Activated CD4-positive, alpha-beta T cell treated with anti-CD3 and anti-CD28 coated beads, Interleukin-10, Interleukin-2, amounts not matched to agents 100 ng/mL and 50 ng/mL, durations not matched to agents 16 hours and 8 hours (primary cell): Measurements from ENCODE around the gene PRELID1.
"Not testable (repeated sequence)": the region's sequence is repeated elsewhere in the genome, so short reads cannot be mapped to it uniquely, and the experiment has no call there.

Experiments used
- DNase-seq: peaks from one replicate; pipeline ENCODE4 v3.0.0-alpha.2; 2020

PRELID1 gene

DNA sequence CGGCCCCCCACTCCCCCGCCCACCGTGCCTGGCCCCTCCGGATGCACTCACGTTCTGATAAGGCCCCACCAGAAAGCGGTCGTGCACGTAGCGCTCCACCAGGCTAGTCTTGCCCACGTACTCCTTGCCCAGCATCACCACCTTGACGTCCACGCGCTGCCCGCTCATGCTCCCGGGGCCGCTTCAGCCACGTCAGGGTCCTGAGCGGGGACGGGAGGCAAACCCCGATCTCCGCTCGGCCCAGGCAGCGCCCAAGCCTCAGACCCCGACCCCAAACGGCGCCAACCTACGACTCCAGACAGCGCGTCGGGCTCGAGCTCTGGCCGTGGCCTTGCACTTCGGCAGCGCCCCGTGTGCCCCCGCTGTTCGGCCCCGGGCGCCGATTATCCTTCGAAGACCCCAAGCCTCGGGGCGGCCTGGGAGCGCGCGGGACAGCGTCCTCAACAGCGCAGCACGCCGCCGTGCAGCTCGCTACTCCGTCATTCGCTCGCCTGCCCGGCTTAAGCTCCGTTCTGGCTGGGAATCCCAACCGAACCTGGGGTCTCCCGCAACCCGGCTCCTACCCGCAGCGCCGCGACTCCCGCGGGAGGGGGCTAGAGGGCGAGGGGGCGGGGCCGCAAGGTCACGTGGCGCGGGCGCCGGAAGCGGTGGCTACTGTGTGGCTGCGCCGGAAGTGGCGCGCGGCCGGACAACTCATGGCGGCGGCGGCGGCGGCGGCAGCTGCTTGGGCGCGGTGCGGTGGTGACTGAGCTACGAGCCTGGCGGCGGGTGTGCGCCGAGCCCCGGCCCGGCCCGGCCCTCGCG is at the start of gene PRELID1, which contains the start of gene RAB24:
PRELID1 (plus strand) TSS at position 679 of the 804 bp plus-strand sequence. CDS start 187 bp downstream, outside the sequence.
RAB24 (minus strand) TSS at position 599 of the 804 bp plus-strand sequence; CDS start at position 168, 431 bp downstream.
- DNase-seq: peak; percentile 92

DNA sequence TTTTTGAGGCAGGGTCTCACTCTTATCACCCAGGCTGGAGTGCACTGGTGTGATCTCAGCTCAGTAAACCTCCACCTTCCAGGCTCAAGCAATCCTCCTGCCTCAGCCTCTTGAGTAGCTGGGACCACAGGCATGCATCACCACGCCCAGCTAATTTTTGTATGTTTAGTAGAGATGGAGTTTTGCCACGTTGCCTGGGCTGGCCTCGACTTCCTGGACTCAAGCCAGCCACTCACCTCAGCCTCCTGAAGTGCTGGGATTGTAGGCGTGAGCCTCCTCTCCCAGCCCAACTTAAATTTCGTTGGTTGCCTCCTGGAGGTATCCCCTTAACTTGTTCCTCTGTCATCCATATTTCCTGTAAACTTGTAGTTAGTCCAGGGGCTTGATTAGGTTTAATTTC is 47.3 kb upstream of the PRELID1 start:
- no peak for DNase-seq

DNA sequence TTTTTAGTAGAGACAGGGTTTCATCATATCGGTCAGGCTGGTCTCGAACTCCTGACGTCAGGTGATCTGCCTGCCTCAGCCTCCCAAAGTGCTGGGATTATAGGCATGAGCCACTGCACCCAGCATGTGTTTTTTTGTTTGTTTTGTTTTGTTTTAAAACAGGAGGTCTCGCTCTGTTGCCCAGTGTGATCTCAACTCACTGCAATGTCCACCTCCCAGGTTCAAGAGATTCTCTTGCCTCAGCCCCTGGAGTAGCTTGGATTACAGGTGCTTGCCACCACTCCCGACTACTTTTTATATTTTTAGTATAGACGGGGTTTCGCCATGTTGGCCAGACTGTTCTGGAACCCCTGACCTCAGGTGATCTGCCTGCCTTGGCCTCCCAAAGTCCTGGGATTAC is 44.9 kb upstream of the PRELID1 start:
- not testable (repeated sequence) for DNase-seq

DNA sequence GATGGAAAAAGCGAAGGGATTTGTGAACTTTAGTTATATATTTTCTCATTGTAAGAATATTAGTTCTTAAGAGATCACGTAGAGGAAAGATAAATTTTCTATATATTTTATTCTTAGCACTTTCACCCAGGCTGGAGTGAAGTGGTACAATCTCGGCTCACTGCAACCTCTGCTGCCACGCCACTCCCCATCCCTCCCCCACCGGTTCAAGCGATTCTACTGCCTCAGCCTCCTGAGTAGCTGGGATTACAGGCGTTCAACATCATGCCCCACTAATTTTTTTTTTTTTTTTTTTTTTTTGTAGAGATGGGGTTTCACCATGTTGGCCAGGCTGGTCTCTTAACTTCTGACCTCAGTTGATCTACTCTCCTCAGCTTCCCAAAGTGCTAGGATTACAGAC is 42.6 kb upstream of the PRELID1 start:
- DNase-seq: no peak

- DNase-seq: no peak
These were observed 42.1 kb upstream of the PRELID1 start for GRCh38 chr5:177261510-177261909.

- DNase-seq: no peak
These were observed 39.4 kb upstream of the PRELID1 start for GRCh38 chr5:177264178-177264577.

DNA sequence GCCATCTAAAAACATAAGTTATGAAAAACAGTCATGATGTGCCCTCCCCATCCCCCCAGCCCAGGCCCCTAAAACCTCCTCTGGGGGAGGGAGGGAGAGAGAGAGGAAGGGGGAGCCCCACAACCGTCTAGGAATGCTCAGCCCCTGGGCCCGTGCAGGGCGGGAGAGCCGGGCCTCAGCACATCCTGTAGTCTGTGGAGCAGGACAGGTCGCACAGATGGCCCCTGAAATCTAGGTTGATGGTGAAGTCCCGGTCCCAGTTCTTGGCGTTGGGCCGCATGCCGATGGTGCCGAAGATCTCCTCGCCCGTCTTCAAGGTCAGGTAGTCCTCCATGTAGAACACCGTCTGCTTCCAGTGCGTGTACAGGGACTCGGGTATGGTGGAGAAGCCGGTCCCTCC is 38.2 kb upstream of the PRELID1 start:
- DNase-seq: no peak

GRCh38 chr5:177269232-177269895 is 34.2 kb upstream of the PRELID1 start:
- DNase-seq: no peak

- DNase-seq: no peak
These were observed 33.6 kb upstream of the PRELID1 start for GRCh38 chr5:177269976-177270375.

GRCh38 chr5:177270653-177271052 is 32.9 kb upstream of the PRELID1 start:
- no peak for DNase-seq

DNA sequence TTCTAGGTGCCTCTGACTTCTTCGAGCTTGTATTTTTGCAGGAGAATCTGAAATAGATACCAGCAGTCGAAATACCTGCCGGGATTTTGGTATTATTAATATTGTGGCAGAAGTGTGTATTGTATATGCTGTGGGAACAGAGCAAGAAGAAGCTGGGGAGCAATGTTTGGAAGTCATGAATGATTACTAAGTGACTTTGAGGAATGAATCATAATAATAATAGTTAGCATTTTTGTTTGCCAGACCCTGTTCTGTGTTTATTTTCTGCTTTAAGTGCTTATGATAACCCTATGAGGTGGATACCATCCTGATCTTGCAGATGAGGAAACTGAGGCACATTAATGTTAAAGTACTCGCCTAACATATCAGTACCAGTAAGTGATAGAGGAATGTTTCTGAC is 32.5 kb upstream of the PRELID1 start:
- no peak for DNase-seq

- no peak for DNase-seq
These were observed 27.7 kb upstream of the PRELID1 start for GRCh38 chr5:177275883-177276282.

DNA sequence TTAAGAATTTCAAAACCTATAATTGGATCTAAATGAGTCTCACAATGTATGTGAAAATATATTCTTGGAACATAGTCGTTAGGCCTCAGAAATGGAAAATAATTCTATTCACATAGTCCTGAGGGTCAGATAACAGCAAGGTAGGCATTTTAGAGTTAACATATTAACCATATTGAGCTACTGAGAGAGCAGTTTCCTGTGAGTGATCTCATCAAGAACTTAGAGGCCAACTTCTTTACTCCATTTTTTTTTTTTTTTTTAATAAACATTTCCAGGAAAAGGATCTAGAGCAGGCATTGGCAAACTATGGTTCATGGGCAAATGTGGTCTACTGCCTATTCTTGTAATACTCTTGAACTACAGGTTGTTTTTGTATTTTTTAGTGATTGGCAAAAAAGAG is 26.7 kb upstream of the PRELID1 start:
- DNase-seq: no peak

GRCh38 chr5:177288191-177288590 is 15.4 kb upstream of the PRELID1 start:
- DNase-seq: no peak

DNA sequence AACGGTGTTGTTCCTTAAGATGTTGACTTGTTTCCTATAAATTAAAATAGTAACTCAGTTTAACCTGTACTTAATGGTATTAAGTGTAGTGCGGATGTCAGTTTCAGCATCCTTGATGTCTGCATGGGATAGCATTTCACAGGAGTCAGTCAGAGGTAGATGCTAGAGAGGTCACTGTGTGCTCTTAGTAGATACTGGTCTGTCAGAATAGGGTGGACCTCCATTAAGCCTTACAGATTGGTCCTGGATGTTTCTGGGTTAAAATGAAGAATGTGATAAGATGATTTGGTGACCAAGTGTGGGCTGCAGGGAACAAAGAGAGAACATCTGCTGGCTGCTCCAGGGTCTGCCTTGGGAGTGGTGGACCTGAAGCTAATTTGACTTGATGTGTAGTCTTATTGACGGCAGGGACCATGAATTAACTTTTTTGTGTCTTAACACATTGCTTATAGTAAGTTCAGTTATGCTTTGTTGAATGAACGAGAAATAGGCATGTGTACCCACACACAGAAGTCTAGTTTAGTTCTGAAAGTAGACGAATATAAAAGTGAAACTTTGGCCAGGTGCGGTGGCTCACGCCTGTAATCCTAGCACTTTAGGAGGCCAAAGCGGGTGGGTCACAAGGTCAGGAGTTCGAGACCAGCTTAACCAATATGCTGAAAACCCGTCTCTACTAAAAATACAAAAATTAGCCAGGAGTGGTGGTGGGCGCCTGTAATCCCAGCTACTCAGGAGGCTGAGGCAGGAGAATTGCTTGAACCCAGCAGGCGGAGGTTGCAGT is 12.6 kb upstream of the PRELID1 start:
- DNase-seq: no peak

DNA sequence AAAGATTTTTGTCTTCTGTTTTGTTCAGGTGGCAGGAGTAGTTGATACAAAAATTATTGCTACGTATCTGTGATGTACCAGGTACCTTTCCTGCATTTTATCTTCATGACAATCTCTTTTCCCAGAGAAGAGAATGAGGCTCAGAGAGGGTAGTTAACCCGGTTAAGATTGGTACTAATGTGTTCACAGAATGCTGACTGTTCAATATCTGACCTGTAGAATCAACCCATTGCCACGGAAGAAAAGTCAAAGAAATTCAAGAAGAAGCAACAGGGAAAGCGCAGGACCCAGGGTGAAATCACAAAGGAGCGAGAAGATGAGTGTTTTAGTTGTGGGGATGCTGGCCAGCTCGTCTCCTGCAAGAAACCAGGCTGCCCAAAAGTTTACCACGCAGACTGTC is 11.9 kb upstream of the PRELID1 start:
- DNase-seq: no peak

DNA sequence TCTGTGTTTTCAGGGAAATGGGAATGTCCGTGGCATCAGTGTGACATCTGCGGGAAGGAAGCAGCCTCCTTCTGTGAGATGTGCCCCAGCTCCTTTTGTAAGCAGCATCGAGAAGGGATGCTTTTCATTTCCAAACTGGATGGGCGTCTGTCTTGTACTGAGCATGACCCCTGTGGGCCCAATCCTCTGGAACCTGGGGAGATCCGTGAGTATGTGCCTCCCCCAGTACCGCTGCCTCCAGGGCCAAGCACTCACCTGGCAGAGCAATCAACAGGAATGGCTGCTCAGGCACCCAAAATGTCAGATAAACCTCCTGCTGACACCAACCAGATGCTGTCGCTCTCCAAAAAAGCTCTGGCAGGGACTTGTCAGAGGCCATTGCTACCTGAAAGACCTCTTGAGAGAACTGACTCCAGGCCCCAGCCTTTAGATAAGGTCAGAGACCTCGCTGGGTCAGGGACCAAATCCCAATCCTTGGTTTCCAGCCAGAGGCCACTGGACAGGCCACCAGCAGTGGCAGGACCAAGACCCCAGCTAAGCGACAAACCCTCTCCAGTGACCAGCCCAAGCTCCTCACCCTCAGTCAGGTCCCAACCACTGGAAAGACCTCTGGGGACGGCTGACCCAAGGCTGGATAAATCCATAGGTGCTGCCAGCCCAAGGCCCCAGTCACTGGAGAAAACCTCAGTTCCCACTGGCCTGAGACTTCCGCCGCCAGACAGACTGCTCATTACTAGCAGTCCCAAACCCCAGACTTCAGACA is 9.6 kb upstream of the PRELID1 start:
- no peak for DNase-seq

- DNase-seq: no peak
These were observed 9.0 kb upstream of the PRELID1 start for GRCh38 chr5:177294632-177295031.

DNA sequence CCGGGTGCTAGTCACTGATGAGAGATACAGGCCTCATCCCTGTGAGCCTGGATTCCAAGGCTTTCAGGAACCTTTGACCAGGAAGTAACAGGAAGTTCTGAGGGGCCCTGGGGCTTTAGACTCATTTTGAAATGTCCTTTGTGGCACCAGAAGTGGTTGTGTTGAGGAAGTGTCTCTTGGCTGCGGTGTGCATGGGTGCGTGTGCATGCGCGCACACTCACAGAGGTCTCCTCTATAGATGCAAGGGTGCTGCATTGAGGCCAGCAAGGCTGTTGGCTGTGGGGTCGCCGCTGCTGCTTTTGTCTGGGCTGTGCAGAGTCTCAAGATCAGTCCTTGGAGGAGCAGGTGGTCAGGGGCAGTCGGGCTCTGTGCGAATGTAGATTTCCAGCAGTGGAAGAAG is 7.7 kb upstream of the PRELID1 start:
- no peak for DNase-seq

GRCh38 chr5:177296581-177296980 is 7.0 kb upstream of the PRELID1 start:
- DNase-seq: no peak

DNA sequence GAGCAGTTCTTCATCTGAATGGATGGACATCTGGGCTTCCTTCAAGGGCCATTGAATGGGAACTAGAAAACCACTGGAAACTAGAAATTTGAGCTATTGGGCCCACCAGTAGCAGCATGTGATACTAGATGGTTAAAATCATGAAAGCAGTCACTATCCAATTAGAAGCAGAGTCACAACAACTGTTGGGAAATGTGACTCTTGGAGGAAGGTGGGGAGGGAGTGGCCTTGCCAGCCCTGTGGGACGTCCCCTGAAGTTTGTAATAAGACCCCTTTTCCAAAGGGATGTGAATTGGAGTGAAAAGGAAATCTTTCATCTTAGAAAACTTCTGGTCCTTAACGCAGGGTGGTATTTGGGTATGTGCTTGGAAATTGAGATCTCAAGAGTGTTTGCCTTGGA is 5.7 kb upstream of the PRELID1 start:
- no peak for DNase-seq

DNA sequence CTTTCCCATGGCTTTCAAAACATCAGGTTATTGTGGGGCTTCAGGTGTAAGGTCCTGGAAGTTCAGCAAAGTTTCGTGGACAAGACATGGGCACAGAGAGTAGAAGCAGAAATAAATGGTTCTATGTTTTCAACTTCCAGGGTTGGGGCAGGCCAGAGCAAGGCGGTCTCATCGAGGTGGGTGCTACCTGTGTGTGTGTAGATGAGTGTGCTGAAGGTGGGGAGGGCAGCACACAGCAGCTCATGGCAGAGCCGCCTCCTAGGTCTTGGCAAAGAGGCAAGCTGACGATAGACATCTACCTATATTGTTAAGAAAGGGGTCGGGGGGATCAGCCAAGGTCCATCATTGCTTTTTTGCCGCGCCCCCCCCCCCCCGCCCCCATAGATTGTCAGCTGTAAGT is 3.9 kb upstream of the PRELID1 start:
- no peak for DNase-seq
